A549 treated with RU486 at 1 μM for 4 hours (cell line): ENCODE measurements around the gene TTC8. TPM values are rescaled to one million over a fixed set of nuclear protein-coding genes. Genes with fewer than 3 reads are reported as not detected.

Experiments used
- total RNA-seq: library from RNA; stranded (reverse); fragments of 200-300 nt; extraction: Qiagen RNA extraction; gene quantifications from 5 replicates; pipeline ENCODE4 v1.2.3, GENCODE V29; 2022; ENCODE audit warnings: low read depth

TTC8 gene
- total RNA-seq, result 37.7 to 51.9 TPM (median 45.8 TPM) in 5 replicates

DNA sequence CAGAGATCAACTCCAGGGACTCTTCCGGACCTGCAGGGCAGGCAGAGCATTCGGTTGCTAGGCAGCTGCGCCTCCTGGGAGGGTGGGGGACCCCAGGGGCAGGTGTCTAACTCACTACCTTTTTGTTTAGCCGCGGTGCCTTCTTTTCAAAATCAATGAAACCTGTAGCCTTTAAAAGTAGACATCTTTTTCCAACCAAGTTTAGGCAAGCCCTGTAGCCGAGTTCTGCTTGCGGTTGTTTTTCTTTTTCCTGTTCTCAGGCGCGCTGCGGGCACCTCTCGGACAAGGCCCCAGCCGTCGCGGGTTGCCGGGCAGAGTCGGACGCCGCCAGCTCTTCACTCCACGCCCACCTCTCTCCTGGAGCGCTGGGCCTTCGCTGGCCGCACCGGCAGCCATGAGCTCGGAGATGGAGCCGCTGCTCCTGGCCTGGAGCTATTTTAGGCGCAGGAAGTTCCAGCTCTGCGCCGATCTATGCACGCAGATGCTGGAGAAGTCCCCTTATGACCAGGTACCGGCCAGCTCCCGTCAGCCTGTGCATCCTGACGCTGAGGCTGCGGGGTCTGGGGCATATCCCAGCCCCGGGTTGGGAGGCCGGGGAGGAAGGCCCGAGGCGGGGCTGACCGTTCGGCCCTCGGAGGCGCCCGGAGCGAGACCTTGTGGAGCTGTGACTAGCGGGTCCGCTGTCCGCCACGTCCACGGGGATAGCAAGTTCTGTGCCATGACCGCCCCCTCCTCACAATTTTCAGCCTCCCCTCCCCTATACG is at the start of gene TTC8:
TSS of gene TTC8 (plus strand) at position 338 of the 764 bp plus-strand sequence. CDS start at position 395, 57 bp downstream.

DNA sequence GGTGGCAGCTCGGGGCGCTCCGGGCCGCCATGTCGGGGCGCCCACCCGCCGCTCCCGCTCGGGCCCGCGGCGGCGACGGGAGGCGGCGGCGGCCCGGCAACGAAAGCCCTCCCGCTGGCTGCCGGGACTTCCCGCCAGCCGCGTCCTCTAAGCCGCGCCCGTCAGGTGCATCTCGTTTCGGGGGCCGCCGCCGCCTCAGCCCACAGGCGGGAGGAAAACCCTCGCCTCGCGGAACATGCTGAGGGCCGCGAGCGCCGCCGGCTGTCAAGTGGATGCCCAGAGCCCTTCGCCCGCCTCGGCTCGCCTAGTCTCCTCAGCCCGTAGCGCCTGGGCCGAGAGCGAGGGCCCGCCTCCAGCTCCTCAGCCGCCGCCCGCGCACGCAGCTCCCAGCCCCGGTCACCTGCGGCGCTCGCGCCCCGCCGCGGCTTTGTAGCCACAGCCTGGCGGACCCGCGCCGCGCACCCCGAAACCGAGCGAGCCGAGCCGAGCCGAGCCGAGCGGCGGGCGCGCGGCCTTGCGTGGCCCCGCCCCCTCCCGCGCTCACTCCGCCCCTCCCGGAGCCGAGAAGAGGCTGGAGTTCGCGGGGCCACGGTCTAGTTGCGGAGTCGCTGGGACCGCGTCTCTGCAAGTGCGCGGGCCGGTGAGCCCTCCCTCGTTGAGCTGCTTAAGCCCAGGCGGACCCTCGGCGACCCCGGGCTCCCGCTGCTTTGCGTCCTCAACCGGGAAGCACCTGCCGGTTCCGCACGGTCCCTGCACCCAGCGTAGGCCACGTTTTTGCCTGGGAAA is 31.8 kb upstream of the TTC8 start, which contains the start of gene EML5:
TSS of gene EML5 (minus strand) at position 481 of the 786 bp plus-strand sequence. CDS start at position 31, 450 bp downstream.

Other genes with a start within 250 kb of the TTC8 start
- 0.47 to 1.1 TPM (median 0.83 TPM) in 5 replicates for gene EML5, start 31.7 kb upstream of the TTC8 start, total RNA-seq